Hepatocyte (in vitro differentiated cells): ENCODE results near the gene BRD2. TPM values are rescaled to one million over a fixed set of nuclear protein-coding genes. Genes with fewer than 3 reads are reported as not detected.

Source experiments
- DNase-seq: peaks from one replicate; pipeline ENCODE4 v3.0.0-alpha.2; 2016; ENCODE audit warnings: low spot score
- H2AFZ ChIP-seq: fragments of 200-600 bp; sonication (generic); 2 replicates; pipeline ENCODE4 v1.6.0; 2016; ENCODE audit warnings: antibody characterized with exemption, mild to moderate bottlenecking
- H3K27ac ChIP-seq: fragments of 200-600 bp; sonication (generic); 2 replicates; pipeline ENCODE4 v1.5.1; 2016; ENCODE audit warnings: mild to moderate bottlenecking
- H3K27me3 ChIP-seq: fragments of 200-600 bp; sonication (generic); 2 replicates; pipeline ENCODE4 v1.6.1; 2016
- H3K36me3 ChIP-seq: fragments of 200-600 bp; sonication (generic); replicated peaks from 2 replicates; pipeline ENCODE4 v1.5.1; 2016; ENCODE audit warnings: low read depth; ENCODE audit not compliant: insufficient read depth
- H3K4me1 ChIP-seq: fragments of 200-600 bp; sonication (generic); 2 replicates; pipeline ENCODE4 v1.5.1; 2016; ENCODE audit warnings: mild to moderate bottlenecking, moderate library complexity; ENCODE audit not compliant: insufficient read depth
- H3K4me2 ChIP-seq: fragments of 200-600 bp; sonication (generic); 2 replicates; pipeline ENCODE4 v1.6.0; 2016
- H3K4me3 ChIP-seq: fragments of 200-600 bp; sonication (generic); 2 replicates; pipeline ENCODE4 v1.5.1; 2016; ENCODE audit warnings: mild to moderate bottlenecking
- H3K79me2 ChIP-seq: fragments of 200-600 bp; sonication (generic); 2 replicates; pipeline ENCODE4 v1.6.0; 2017; ENCODE audit warnings: mild to moderate bottlenecking
- H3K9me2 ChIP-seq: fragments of 200-600 bp; sonication (generic); replicated peaks from 2 replicates; pipeline ENCODE4 v1.6.0; 2017; ENCODE audit warnings: mild to moderate bottlenecking; ENCODE audit not compliant: insufficient read depth
- H3K9me3 ChIP-seq: fragments of 200-600 bp; sonication (generic); 2 replicates; pipeline ENCODE4 v1.5.1; 2016; ENCODE audit warnings: low read depth, mild to moderate bottlenecking
- H4K20me1 ChIP-seq: fragments of 200-600 bp; sonication (generic); 2 replicates; pipeline ENCODE4 v1.6.0; 2016; ENCODE audit warnings: mild to moderate bottlenecking; ENCODE audit not compliant: insufficient read depth, poor library complexity, severe bottlenecking
- CTCF ChIP-seq: fragments of 200-600 bp; sonication (generic); IDR thresholded peaks from 2 replicates; pipeline ENCODE4 v1.5.1; 2016; ENCODE audit warnings: antibody characterized with exemption, mild to moderate bottlenecking; ENCODE audit not compliant: poor library complexity
- EZH2 ChIP-seq: fragments of 200-600 bp; sonication (generic); IDR thresholded peaks from 2 replicates; pipeline ENCODE4 v1.6.1; 2016; ENCODE audit warnings: antibody characterized with exemption, mild to moderate bottlenecking, borderline replicate concordance
- EZH2phosphoT487 ChIP-seq: fragments of 200-600 bp; sonication (generic); IDR thresholded peaks from one replicate; pipeline ENCODE4 v1.6.1; 2018; ENCODE audit warnings: antibody characterized with exemption, mild to moderate bottlenecking, low read depth, moderate library complexity; ENCODE audit not compliant: unreplicated experiment, severe bottlenecking
- WGBS: methylation state at CpG from one replicate; pipeline ENCODE4 v1.1.6; 2016; ENCODE audit warnings: low lambda C conversion rate; ENCODE audit errors: missing lambda C conversion rate; 5-methylcytosine and 5-hydroxymethylcytosine counted together
- polyA plus RNA-seq: library from polyadenylated mRNA; unstranded; fragments of >200 nt; fragmentation: Nextera tagmentation; extraction: Ambion mirVana; gene quantifications from 2 replicates; pipeline ENCODE4 v1.2.1, GENCODE V29; 2016
- total RNA-seq: library from RNA; depleted of rRNA; stranded (reverse); fragments of >200 nt; gene quantifications from 2 replicates; pipeline ENCODE4 v1.2.3, GENCODE V29; 2014

BRD2 gene
- total and polyA plus RNA-seq, 2 experiments from 2014 or later: 106 to 133 TPM

GRCh38 chr6:32979720-32980487, 11.5 kb downstream of the BRD2 start:
- Histone ChIP-seq H3K9me3 (no peaks in the 10 kb centered on the region), H3K4me1 (peaks cover 61% of the 10 kb centered on the region), H3K27ac (peak overlapping the region; percentile 55), H3K27me3 (no peaks in the 10 kb centered on the region), H4K20me1 (peaks cover 80% of the 10 kb centered on the region), H3K4me3 (no peak overlapping the region), H3K36me3 (peaks cover 11% of the 10 kb centered on the region), H3K4me2 (no peak overlapping the region), H2AFZ (no peak overlapping the region), H3K9me2 (no peaks in the 10 kb centered on the region), H3K79me2 (peaks cover 56% of the 10 kb centered on the region)
- TF ChIP-seq EZH2phosphoT487: no peak
- TF ChIP-seq CTCF: no peak
- no peak for TF ChIP-seq EZH2
- whole genome bisulfite sequencing: 94% methylated on average over 12 of the region's 12 CpGs
- no peak for DNase-seq

- no peak for DNase-seq
- H3K27ac ChIP-seq: peak overlapping the region; percentile 55
- H3K9me3 ChIP-seq: no peaks in the 10 kb centered on the region
- peaks cover 11% of the 10 kb centered on the region for H3K36me3 ChIP-seq
- no peaks in the 10 kb centered on the region for H3K9me2 ChIP-seq
- H3K4me3 ChIP-seq: no peak overlapping the region
- H4K20me1 ChIP-seq: peaks cover 74% of the 10 kb centered on the region
- H3K79me2 ChIP-seq: peaks cover 49% of the 10 kb centered on the region
- no peaks in the 10 kb centered on the region for H3K27me3 ChIP-seq
- no peak for TF ChIP-seq EZH2phosphoT487
- TF ChIP-seq CTCF: no peak
- WGBS: 83% methylated on average over 8 of the region's 11 CpGs
- no peak overlapping the region for H3K4me2 ChIP-seq
- H3K4me1 ChIP-seq: peaks cover 57% of the 10 kb centered on the region
- no peak overlapping the region for H2AFZ ChIP-seq
These were observed 12.2 kb downstream of the BRD2 start for GRCh38 chr6:32980488-32981038.

GRCh38 chr6:32982084-32982701, 13.8 kb downstream of the BRD2 start:
- Histone ChIP-seq H3K27me3 (no peaks in the 10 kb centered on the region), H3K27ac (peak overlapping the region; percentile 55), H3K4me3 (no peak overlapping the region), H3K36me3 (peaks cover 11% of the 10 kb centered on the region), H3K4me2 (no peak overlapping the region), H3K79me2 (peaks cover 33% of the 10 kb centered on the region), H3K9me2 (no peaks in the 10 kb centered on the region), H4K20me1 (peaks cover 57% of the 10 kb centered on the region), H3K4me1 (peaks cover 43% of the 10 kb centered on the region), H3K9me3 (no peaks in the 10 kb centered on the region), H2AFZ (no peak overlapping the region)
- 57% methylated on average over 8 of the region's 8 CpGs for WGBS
- DNase-seq: no peak
- TF ChIP-seq CTCF (no peak), EZH2phosphoT487 (no peak), EZH2 (no peak)
